HepG2 (cell line): ENCODE data around the gene MAPK9. TPM values are rescaled to one million over a fixed set of nuclear protein-coding genes. Genes with fewer than 3 reads are reported as not detected.

Experiments
- ARID3A ChIP-seq: IDR thresholded peaks from 2 replicates; pipeline ENCODE4 v1.6.1; 2012; ENCODE audit warnings: low read depth, low read length, improper control_type of control experiment
- CTCF ChIP-seq: sonication (generic); formaldehyde crosslinking; IDR thresholded peaks from 2 replicates; pipeline ENCODE4 v1.5.0; 2020; ENCODE audit warnings: mild to moderate bottlenecking, missing genetic modification reagents, moderate library complexity
- KDM2A ChIP-seq: sonication (generic); formaldehyde crosslinking; IDR thresholded peaks from 2 replicates; pipeline ENCODE4 v1.4.0; 2020; ENCODE audit warnings: low read depth, missing genetic modification reagents, borderline replicate concordance
- MTA1 ChIP-seq: sonication (generic); formaldehyde crosslinking; IDR thresholded peaks from 2 replicates; pipeline ENCODE4 v1.4.0; 2020; ENCODE audit warnings: missing genetic modification reagents, mild to moderate bottlenecking, borderline replicate concordance
- SAP130 ChIP-seq: IDR thresholded peaks from 2 replicates; pipeline ENCODE4 v1.6.1; 2016; ENCODE audit warnings: low read depth
- YEATS4 ChIP-seq: sonication (generic); formaldehyde crosslinking; IDR thresholded peaks from 2 replicates; pipeline ENCODE4 v1.4.0; 2020; ENCODE audit warnings: missing genetic modification reagents, borderline replicate concordance
- ZNF234 ChIP-seq: sonication (generic); formaldehyde crosslinking; conservative IDR thresholded peaks from 2 replicates; pipeline ENCODE4 v1.5.1; 2020; ENCODE audit warnings: mild to moderate bottlenecking, missing genetic modification reagents
- ZNF256 ChIP-seq: sonication (generic); formaldehyde crosslinking; conservative IDR thresholded peaks from 2 replicates; pipeline ENCODE4 v1.4.0; 2020; ENCODE audit warnings: missing genetic modification reagents
- ZNF776 ChIP-seq: sonication (generic); formaldehyde crosslinking; IDR thresholded peaks from 2 replicates; pipeline ENCODE4 v1.4.0; 2020; ENCODE audit warnings: mild to moderate bottlenecking, missing genetic modification reagents
- ZNF790 ChIP-seq: sonication (generic); formaldehyde crosslinking; IDR thresholded peaks from 2 replicates; pipeline ENCODE4 v1.8.0; 2022; ENCODE audit warnings: missing genetic modification reagents, mild to moderate bottlenecking, borderline replicate concordance
- ZNF883 ChIP-seq: sonication (generic); formaldehyde crosslinking; IDR thresholded peaks from 2 replicates; pipeline ENCODE4 v1.5.1; 2020; ENCODE audit warnings: mild to moderate bottlenecking, missing genetic modification reagents; ENCODE audit errors: not compliant biosample characterization
- polyA plus RNA-seq, 8 experiments: library from polyadenylated mRNA; depleted of rRNA in 3 of 8; stranded (reverse) in 7 of 8; unstranded in 1 of 8; fragments of >200 nt; fragmentation: Illumina TruSeq in 4 of 8; extraction: Trizol in 4 of 8; gene quantifications; 2 replicates each; pipeline versions ENCODE4 v1.2.1 to v1.2.3, GENCODE V29; 2011 to 2016; ENCODE audit warnings: low read depth in 4 of 8, missing spikeins in 1 of 8, mixed read lengths in 1 of 8; ENCODE audit not compliant: insufficient read depth in 1 of 8
- total RNA-seq, 5 experiments: library from RNA; depleted of rRNA; stranded (reverse); fragments of >200 nt; fragmentation: Illumina TruSeq; extraction: Trizol; gene quantifications; 2 replicates each; pipeline ENCODE4 v1.2.3, GENCODE V29; 2016; ENCODE audit warnings: low read depth in 1 of 5
- TF ChIP-seq, protein P1 (sequence below): sonication (generic); formaldehyde crosslinking; IDR thresholded peaks from 2 replicates; pipeline ENCODE4 v1.4.0; 2020; ENCODE audit warnings: missing genetic modification reagents, borderline replicate concordance
- TF ChIP-seq, protein P2 (sequence below): IDR thresholded peaks from 2 replicates; pipeline ENCODE4 v1.6.1; 2018; ENCODE audit warnings: missing genetic modification reagents, mild to moderate bottlenecking, missing compliant biosample characterization
- TF ChIP-seq, protein P3 (sequence below): sonication (generic); formaldehyde crosslinking; IDR thresholded peaks from 2 replicates; pipeline ENCODE4 v1.5.1; 2020; ENCODE audit warnings: mild to moderate bottlenecking, missing genetic modification reagents, moderate library complexity

MAPK9 gene
- total and polyA plus RNA-seq, 2 of the 13 experiments (the other 11 are each of a cell fraction or from before 2014, with no cell fraction given), result 30.1 to 56.1 TPM

- TF ChIP-seq, protein P1, sequence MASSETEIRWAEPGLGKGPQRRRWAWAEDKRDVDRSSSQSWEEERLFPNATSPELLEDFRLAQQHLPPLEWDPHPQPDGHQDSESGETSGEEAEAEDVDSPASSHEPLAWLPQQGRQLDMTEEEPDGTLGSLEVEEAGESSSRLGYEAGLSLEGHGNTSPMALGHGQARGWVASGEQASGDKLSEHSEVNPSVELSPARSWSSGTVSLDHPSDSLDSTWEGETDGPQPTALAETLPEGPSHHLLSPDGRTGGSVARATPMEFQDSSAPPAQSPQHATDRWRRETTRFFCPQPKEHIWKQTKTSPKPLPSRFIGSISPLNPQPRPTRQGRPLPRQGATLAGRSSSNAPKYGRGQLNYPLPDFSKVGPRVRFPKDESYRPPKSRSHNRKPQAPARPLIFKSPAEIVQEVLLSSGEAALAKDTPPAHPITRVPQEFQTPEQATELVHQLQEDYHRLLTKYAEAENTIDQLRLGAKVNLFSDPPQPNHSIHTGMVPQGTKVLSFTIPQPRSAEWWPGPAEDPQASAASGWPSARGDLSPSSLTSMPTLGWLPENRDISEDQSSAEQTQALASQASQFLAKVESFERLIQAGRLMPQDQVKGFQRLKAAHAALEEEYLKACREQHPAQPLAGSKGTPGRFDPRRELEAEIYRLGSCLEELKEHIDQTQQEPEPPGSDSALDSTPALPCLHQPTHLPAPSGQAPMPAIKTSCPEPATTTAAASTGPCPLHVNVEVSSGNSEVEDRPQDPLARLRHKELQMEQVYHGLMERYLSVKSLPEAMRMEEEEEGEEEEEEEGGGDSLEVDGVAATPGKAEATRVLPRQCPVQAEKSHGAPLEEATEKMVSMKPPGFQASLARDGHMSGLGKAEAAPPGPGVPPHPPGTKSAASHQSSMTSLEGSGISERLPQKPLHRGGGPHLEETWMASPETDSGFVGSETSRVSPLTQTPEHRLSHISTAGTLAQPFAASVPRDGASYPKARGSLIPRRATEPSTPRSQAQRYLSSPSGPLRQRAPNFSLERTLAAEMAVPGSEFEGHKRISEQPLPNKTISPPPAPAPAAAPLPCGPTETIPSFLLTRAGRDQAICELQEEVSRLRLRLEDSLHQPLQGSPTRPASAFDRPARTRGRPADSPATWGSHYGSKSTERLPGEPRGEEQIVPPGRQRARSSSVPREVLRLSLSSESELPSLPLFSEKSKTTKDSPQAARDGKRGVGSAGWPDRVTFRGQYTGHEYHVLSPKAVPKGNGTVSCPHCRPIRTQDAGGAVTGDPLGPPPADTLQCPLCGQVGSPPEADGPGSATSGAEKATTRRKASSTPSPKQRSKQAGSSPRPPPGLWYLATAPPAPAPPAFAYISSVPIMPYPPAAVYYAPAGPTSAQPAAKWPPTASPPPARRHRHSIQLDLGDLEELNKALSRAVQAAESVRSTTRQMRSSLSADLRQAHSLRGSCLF (CRISPR knock-in tag), result no peak
- TF ChIP-seq, protein P2, sequence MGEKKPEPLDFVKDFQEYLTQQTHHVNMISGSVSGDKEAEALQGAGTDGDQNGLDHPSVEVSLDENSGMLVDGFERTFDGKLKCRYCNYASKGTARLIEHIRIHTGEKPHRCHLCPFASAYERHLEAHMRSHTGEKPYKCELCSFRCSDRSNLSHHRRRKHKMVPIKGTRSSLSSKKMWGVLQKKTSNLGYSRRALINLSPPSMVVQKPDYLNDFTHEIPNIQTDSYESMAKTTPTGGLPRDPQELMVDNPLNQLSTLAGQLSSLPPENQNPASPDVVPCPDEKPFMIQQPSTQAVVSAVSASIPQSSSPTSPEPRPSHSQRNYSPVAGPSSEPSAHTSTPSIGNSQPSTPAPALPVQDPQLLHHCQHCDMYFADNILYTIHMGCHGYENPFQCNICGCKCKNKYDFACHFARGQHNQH (CRISPR knock-in tag), result no peak
- peak; percentile 24; the same call in 1 of the 2 replicates for TF ChIP-seq CTCF (CRISPR knock-in tag)
- no peak for TF ChIP-seq ZNF234 (CRISPR knock-in tag)
- TF ChIP-seq ZNF883, result no peak
- no peak for TF ChIP-seq ARID3A
- TF ChIP-seq ZNF790, result no peak
- 0 out of 2 replicates have a peak, but pooled peaks have one; percentile 7 for TF ChIP-seq MTA1 (CRISPR knock-in tag)
- 0 out of 2 replicates have a peak, but pooled peaks have one; percentile 7 for TF ChIP-seq SAP130 (CRISPR knock-in tag)
- TF ChIP-seq, protein P3, sequence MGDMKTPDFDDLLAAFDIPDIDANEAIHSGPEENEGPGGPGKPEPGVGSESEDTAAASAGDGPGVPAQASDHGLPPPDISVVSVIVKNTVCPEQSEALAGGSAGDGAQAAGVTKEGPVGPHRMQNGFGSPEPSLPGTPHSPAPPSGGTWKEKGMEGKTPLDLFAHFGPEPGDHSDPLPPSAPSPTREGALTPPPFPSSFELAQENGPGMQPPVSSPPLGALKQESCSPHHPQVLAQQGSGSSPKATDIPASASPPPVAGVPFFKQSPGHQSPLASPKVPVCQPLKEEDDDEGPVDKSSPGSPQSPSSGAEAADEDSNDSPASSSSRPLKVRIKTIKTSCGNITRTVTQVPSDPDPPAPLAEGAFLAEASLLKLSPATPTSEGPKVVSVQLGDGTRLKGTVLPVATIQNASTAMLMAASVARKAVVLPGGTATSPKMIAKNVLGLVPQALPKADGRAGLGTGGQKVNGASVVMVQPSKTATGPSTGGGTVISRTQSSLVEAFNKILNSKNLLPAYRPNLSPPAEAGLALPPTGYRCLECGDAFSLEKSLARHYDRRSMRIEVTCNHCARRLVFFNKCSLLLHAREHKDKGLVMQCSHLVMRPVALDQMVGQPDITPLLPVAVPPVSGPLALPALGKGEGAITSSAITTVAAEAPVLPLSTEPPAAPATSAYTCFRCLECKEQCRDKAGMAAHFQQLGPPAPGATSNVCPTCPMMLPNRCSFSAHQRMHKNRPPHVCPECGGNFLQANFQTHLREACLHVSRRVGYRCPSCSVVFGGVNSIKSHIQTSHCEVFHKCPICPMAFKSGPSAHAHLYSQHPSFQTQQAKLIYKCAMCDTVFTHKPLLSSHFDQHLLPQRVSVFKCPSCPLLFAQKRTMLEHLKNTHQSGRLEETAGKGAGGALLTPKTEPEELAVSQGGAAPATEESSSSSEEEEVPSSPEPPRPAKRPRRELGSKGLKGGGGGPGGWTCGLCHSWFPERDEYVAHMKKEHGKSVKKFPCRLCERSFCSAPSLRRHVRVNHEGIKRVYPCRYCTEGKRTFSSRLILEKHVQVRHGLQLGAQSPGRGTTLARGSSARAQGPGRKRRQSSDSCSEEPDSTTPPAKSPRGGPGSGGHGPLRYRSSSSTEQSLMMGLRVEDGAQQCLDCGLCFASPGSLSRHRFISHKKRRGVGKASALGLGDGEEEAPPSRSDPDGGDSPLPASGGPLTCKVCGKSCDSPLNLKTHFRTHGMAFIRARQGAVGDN (CRISPR knock-in tag), result peak; percentile 0; the same call in 1 of the 2 replicates
- TF ChIP-seq YEATS4 (CRISPR knock-in tag), result no peak
- TF ChIP-seq KDM2A, result peak; percentile 7; the same call in 1 of the 2 replicates
- no peak for TF ChIP-seq ZNF256 (CRISPR knock-in tag)
- peak; percentile 20; the same call in 1 of the 2 replicates for TF ChIP-seq ZNF776 (CRISPR knock-in tag)
Measured at GRCh38 chr5:180291234-180291940, 496 bp downstream of the MAPK9 start (continued).
